Endometrial microvascular endothelial cells (primary cell): ENCODE data around the gene KLF9. TPM values are rescaled to one million over a fixed set of nuclear protein-coding genes. Genes with fewer than 3 reads are reported as not detected.

Experiments
- in situ Hi-C: cut with HindIII; loops from 2 replicates; pipeline ENCODE4 v1.10.0; 2017; ENCODE audit warnings: low sequenced_read_pairs, low pct_unique_long_range_greater_than_20kb; ENCODE audit errors: inconsistent ontology term
- total RNA-seq: library from RNA; depleted of rRNA; stranded (reverse); fragments of >200 nt; gene quantifications from one replicate; pipeline ENCODE4 v1.2.3, GENCODE V29; 2015; ENCODE audit errors: inconsistent ontology term

The KLF9 gene
- 13.0 TPM for total RNA-seq

GRCh38 chr9:70413799-70414775 is at the start of gene KLF9:
TSS of gene KLF9 (minus strand) at chr9:70414657. CDS start at chr9:70413363, 1,294 bp downstream.
- in situ Hi-C loops: no loop called here

GRCh38 chr9:70463877-70464276 is 49.4 kb upstream of the KLF9 start:
- in situ Hi-C loops: no loop called here

- in situ Hi-C loops: no loop called here
Observed at GRCh38 chr9:70462300-70462699, 47.8 kb upstream of the KLF9 start.

GRCh38 chr9:70457235-70457634 is 42.8 kb upstream of the KLF9 start:
- in situ Hi-C loops: no loop called here

- in situ Hi-C loops: no loop called here
Observed at GRCh38 chr9:70455993-70456704, 41.7 kb upstream of the KLF9 start.

GRCh38 chr9:70452365-70452764 is 37.9 kb upstream of the KLF9 start:
- in situ Hi-C loops: no loop called here

- in situ Hi-C loops: no loop called here
Observed at GRCh38 chr9:70451765-70452164, 37.3 kb upstream of the KLF9 start.

GRCh38 chr9:70450738-70451137 is 36.3 kb upstream of the KLF9 start:
- in situ Hi-C loops: no loop called here

- in situ Hi-C loops: no loop called here
Observed at GRCh38 chr9:70449461-70449860, 35.0 kb upstream of the KLF9 start.

- in situ Hi-C loops: no loop called here
Observed at GRCh38 chr9:70448919-70449318, 34.5 kb upstream of the KLF9 start.

- in situ Hi-C loops: no loop called here
Observed at GRCh38 chr9:70444904-70445303, 30.4 kb upstream of the KLF9 start.

GRCh38 chr9:70442328-70442848 is 27.9 kb upstream of the KLF9 start:
- in situ Hi-C loops: no loop called here

GRCh38 chr9:70441622-70442021 is 27.2 kb upstream of the KLF9 start:
- in situ Hi-C loops: no loop called here

- in situ Hi-C loops: no loop called here
Observed at GRCh38 chr9:70439991-70440706, 25.7 kb upstream of the KLF9 start.

- in situ Hi-C loops: no loop called here
Observed at GRCh38 chr9:70438341-70438928, 24.0 kb upstream of the KLF9 start.

- in situ Hi-C loops: no loop called here
Observed at GRCh38 chr9:70435948-70436347, 21.5 kb upstream of the KLF9 start.

GRCh38 chr9:70429899-70430298 is 15.4 kb upstream of the KLF9 start:
- in situ Hi-C loops: no loop called here

- in situ Hi-C loops: no loop called here
Observed at GRCh38 chr9:70428781-70429180, 14.3 kb upstream of the KLF9 start.
